ENCODE measurements around the gene RNF157.
A peak's percentile ranks its signal among the peaks of the same experiment; 100 is the strongest.
"Not testable (repeated sequence)": the region's sequence is repeated elsewhere in the genome, so short reads cannot be mapped to it uniquely, and the experiment has no call there.

RNF157 gene

GRCh38 chr17:76252967-76253766 lies 12.9 kb upstream of the RNF157 start:
- DNase-seq: not testable (repeated sequence)

GRCh38 chr17:76252040-76252954 lies 12.0 kb upstream of the RNF157 start:
- DNase-seq: peak; percentile 71

GRCh38 chr17:76251478-76252039 lies 11.3 kb upstream of the RNF157 start:
- DNase-seq: no peak

GRCh38 chr17:76250141-76250540 lies 9.8 kb upstream of the RNF157 start:
- no peak for DNase-seq

GRCh38 chr17:76248013-76248782 lies 7.9 kb upstream of the RNF157 start:
- DNase-seq: no peak

- no peak for DNase-seq
Measured at GRCh38 chr17:76247304-76247703, 7.0 kb upstream of the RNF157 start.

- no peak for DNase-seq
Measured at GRCh38 chr17:76246080-76247066, 6.1 kb upstream of the RNF157 start.

- not testable (repeated sequence) for DNase-seq
Measured at GRCh38 chr17:76244721-76245120, 4.4 kb upstream of the RNF157 start.

- no peak for DNase-seq
Measured at GRCh38 chr17:76243826-76244679, 3.8 kb upstream of the RNF157 start.

GRCh38 chr17:76241691-76242255 lies 1.5 kb upstream of the RNF157 start:
- no peak for DNase-seq

- DNase-seq: no peak
Measured at GRCh38 chr17:76241204-76241538, 878 bp upstream of the RNF157 start.

- no peak for DNase-seq
Measured at GRCh38 chr17:76239538-76240274, 587 bp downstream of the RNF157 start.

GRCh38 chr17:76238847-76239537 lies 1.3 kb downstream of the RNF157 start:
- DNase-seq: no peak

- DNase-seq: no peak
Measured at GRCh38 chr17:76237859-76238313, 2.4 kb downstream of the RNF157 start.

GRCh38 chr17:76236603-76237002 lies 3.7 kb downstream of the RNF157 start:
- no peak for DNase-seq

- DNase-seq: no peak
Measured at GRCh38 chr17:76235883-76236282, 4.4 kb downstream of the RNF157 start.

- DNase-seq: no peak
Measured at GRCh38 chr17:76234354-76234679, 6.0 kb downstream of the RNF157 start.

- DNase-seq: no peak
Measured at GRCh38 chr17:76233588-76234353, 6.5 kb downstream of the RNF157 start.
